HG02759 (cell line): ENCODE results near the gene TMEM132D.

ENCODE experiments used
- ATAC-seq: cut with Tn5 transposase; IDR thresholded peaks from one replicate; pipeline ENCODE4 v1.9.1; 2021; ENCODE audit warnings: mild to moderate bottlenecking, moderate library complexity; ENCODE audit not compliant: unreplicated experiment

Gene TMEM132D

GRCh38 chr12:129750421-129750820 is 153.4 kb downstream of the TMEM132D start:
- no peak for ATAC-seq

GRCh38 chr12:129746318-129746717 is 157.5 kb downstream of the TMEM132D start:
- ATAC-seq = no peak

GRCh38 chr12:129729170-129729569 is 174.7 kb downstream of the TMEM132D start:
- no peak for ATAC-seq

GRCh38 chr12:129727100-129727499 is 176.7 kb downstream of the TMEM132D start:
- ATAC-seq = no peak

GRCh38 chr12:129723260-129723659 is 180.6 kb downstream of the TMEM132D start:
- ATAC-seq = no peak

- no peak for ATAC-seq
Measured at GRCh38 chr12:129720618-129721017, 183.2 kb downstream of the TMEM132D start.

- no peak for ATAC-seq
Measured at GRCh38 chr12:129719416-129719815, 184.4 kb downstream of the TMEM132D start.

GRCh38 chr12:129717438-129717837 is 186.4 kb downstream of the TMEM132D start:
- ATAC-seq = no peak

- no peak for ATAC-seq
Measured at GRCh38 chr12:129716825-129717224, 187.0 kb downstream of the TMEM132D start.

GRCh38 chr12:129706716-129707115 is 197.1 kb downstream of the TMEM132D start:
- ATAC-seq = no peak

GRCh38 chr12:129704232-129704830 is 199.5 kb downstream of the TMEM132D start:
- ATAC-seq = no peak

- no peak for ATAC-seq
Measured at GRCh38 chr12:129701631-129702101, 202.2 kb downstream of the TMEM132D start.

- no peak for ATAC-seq
Measured at GRCh38 chr12:129700036-129700435, 203.8 kb downstream of the TMEM132D start.

- ATAC-seq = no peak
Measured at GRCh38 chr12:129696926-129697325, 206.9 kb downstream of the TMEM132D start.

GRCh38 chr12:129696405-129696804 is 207.4 kb downstream of the TMEM132D start:
- ATAC-seq = no peak

GRCh38 chr12:129693731-129694130 is 210.1 kb downstream of the TMEM132D start:
- no peak for ATAC-seq

- ATAC-seq = no peak
Measured at GRCh38 chr12:129687731-129688130, 216.1 kb downstream of the TMEM132D start.

- ATAC-seq = no peak
Measured at GRCh38 chr12:129681830-129682229, 222.0 kb downstream of the TMEM132D start.

- ATAC-seq = no peak
Measured at GRCh38 chr12:129681151-129681550, 222.7 kb downstream of the TMEM132D start.

GRCh38 chr12:129676411-129676810 is 227.4 kb downstream of the TMEM132D start:
- no peak for ATAC-seq

GRCh38 chr12:129675947-129676346 is 227.9 kb downstream of the TMEM132D start:
- ATAC-seq = no peak

GRCh38 chr12:129675496-129675895 is 228.3 kb downstream of the TMEM132D start:
- ATAC-seq = no peak

- ATAC-seq = no peak
Measured at GRCh38 chr12:129673806-129674205, 230.0 kb downstream of the TMEM132D start.
